NCI-H82 (cell line): ENCODE measurements around the gene BBS1.
A peak's percentile ranks its signal among the peaks of the same experiment; 100 is the strongest.
"Not testable (repeated sequence)": the region's sequence is repeated elsewhere in the genome, so short reads cannot be mapped to it uniquely, and the experiment has no call there.

Experiments used
- DNase-seq: peaks from one replicate; lab custom pipeline; 2025; lab: John Stamatoyannopoulos, UW

Gene BBS1

DNA sequence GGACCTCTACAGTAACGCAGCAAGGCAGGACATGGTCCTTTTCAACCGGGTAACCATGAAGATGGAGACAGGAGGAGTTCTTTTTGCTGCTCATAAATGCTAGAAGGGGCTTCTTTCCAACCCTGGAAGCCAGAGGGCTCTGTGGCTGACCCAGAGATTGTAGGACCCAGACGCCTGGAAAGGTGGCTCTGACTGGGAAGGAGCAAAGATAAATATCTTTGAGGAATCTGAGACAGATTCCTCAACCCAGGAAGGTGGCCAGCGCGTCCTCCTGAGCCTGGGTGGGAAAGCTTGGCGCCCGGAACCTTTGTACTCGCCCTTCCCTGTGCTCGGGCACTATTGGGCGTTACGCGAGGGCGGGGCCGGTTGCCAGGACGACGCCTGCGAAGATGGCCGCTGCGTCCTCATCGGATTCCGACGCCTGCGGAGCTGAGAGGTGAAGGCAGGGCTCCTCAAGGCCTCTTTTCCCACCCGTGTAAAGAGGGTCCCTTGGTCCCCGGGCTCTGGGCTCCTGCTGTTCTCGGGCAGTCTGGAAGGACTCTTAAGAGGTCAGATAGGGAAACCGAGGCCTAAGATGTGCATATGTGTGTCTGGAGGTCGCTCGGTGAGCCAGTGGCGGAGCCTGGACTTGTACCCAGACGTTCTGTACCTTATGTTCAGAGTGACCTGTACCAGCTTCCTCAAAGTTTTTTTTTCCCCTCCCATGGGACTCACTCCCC lies at the start of gene BBS1:
Gene BBS1, plus strand, starts transcription at position 365 of the 719 bp plus-strand sequence. Its CDS starts 25 bp downstream, at position 390.
- DNase-seq, result peak; percentile 84

DNA sequence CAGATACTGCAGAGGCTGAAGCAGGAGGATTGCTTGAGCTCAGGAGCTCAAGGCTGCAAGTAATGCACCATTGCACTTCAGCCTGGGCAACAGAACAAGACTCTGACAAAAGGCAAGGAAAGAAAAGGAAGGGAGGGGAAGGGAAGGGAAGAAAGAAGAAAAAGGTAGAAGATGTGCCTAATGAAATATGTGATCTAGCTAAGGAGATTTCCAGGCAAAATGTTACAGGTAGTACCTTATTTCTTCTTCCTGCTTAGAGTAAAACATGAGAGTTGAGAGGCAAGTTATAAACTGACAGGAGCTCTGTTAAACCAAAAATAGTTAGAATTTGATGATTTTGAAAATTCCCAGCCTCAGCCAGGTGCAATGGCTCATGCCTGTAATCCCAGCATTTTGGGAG lies 48.4 kb upstream of the BBS1 start:
- DNase-seq, result no peak

DNA sequence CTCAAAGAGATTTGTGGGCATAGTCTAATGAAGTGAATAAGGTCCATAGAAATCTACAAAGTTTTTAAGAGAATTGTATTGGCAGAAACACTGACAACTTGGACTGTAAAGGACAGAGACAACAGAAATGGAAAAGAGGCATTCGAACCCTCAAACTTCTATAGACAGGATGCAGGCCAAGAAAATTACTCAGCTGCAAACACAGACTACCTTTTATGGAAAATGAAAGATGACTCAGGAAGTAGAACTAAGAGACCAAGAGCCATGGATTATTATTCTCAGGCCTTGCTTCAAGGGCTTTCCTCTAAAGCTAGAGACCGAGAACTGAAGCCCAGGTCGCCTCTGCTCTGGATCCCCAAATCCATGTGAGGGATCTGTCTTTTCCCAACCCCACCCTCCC lies 47.5 kb upstream of the BBS1 start:
- DNase-seq, result no peak

DNA sequence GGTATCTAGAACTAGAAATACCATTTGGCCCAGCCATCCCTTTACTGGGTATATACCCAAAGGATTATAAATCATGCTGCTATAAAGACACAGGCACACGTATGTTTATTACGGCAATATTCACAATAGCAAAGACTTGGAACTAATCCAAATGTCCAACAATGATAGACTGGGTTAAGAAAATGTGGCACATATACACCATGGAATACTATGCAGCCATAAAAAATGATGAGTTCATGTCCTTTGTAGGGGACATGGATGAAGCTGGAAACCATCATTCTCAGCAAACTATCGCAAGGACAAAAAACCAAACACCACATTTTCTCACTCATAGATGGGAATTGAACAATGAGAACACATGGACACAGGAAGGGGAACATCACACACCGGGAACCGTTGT lies 46.3 kb upstream of the BBS1 start:
- not testable (repeated sequence) for DNase-seq

DNA sequence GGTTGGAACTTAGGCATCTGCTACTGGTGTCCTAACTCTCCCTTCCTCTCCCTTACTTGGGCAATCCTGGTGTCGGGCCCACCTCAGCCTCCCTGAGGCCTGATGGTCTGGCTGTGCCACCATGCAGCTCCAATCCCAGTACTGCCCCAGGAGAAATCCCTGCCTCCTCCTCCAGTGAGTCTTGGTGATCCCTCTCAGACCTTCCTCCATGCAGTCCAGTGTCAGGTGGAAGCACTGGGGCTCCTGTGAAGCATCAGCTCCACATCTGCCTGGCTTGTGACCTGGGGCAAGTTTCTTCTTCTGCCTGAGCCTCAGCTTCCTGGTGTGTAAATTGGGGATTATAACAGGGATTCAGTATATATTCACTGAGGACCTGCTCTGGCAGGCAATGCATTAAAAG lies 45.5 kb upstream of the BBS1 start:
- DNase-seq, result no peak

DNA sequence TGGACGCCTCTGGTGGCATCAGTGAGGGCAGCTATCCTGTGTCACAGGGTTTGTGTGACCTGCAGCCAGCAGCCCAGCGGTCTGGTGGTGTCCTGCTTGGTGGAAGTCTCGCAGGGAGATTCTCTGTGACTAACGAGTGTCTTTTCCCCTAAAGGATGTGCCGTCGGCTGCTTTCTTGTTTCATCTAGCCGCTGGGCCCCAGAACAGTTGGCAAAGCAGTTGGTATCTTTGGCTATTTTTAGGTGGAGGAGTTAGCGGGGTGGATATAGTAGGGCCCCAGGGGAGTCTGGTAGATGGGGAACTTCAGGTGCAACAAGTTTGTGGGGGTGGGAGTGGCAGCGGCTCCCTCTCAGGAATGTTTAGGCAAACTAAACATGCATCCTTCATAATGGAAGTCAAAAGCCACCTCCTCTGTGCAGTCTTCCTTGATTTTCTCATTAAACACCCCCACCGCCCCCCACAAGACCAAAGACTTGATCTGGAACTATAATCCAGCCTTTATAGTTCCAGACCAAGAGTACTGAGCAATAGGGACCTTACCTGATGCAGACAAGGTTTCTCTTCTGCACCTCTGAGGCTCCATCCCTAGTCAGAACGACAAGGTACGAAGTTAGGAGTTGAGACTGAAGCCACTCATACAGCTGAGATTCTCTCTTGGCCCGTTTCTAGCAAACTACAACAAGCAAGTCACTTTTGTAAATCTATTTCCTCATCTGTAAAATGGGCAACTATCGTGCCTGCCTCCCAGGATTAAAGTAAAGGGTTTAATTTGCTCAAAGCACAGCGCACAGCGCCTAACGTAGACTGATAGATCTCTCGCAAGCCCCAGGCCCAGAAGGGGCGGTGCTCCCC lies 44.8 kb upstream of the BBS1 start:
- peak; percentile 52 for DNase-seq

DNA sequence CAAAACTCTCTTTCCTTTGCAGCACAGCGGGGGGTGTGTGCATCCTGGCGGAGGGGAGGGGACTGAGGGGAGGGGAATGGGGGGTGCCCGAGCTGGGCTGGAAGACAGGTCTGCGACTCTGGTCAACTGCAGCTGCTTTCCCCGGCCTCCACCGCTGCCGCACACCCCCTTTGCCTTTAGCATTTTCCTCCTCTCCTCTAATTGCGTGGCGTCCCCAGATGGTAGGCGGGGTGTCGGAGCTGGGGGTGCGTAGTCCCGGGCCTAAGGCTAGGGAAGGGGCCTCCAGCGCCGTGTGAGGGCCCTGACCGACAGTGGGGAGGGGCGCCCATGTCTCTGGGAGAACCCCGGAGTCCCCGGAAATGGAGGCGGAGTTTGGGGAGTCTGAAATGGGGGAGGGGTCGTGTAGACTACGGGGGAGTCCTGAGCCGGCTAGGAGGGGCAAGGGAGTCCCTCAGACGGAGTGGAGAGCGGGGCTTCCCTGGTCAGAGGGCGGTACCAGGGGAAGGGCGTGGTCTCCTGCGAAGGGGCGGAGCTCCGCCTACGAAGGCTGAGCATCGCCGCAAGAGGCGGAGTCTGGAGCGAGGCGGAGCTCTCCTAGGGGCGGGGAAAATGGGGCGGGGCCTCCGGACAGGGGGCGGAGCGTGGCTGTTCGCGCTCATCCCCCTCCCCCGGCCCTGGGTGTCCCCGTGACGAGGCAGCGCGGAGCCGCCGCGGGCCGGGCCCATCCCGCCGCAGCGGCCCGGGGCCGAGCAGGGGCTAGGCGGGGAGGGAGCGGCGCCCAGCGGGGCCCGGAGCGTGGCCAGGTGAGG lies 44.0 kb upstream of the BBS1 start, which contains the start of gene PELI3:
Gene PELI3, plus strand, starts transcription at position 681 of the 809 bp plus-strand sequence. CDS start 1,224 bp downstream, outside the sequence.
- peak; percentile 93 for DNase-seq

DNA sequence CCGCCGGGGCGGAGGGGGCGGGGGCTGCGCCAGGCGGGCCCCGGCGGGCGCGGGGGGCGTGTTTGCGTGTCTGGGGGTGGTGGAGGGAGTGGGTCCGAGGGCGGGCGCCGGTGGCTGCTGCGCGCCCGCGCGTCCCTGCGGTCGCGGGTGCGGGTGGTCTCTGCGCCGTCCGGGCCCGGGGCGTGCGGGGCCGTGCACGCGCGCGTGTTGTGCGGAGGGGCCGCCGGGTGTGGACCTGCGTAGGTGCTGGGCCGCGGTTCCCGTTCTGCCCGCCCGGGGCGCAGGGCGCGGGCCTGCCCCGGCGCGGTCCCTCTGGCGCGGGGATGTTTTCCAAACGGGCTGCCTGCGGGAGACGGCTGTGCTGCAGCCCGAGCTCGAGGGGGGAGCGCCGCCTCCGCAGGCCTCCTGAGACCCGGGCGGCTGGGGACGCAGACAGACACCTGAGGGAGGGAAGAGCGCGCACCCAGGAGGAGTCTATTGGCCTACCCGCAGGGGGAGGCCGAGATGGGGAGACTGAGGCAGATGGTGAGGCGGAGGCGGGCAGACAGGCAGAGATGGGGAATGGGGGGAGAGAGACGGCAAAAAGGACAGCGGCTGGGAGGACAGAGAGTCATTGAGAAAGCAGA lies 43.3 kb upstream of the BBS1 start:
- peak; percentile 55 for DNase-seq

DNA sequence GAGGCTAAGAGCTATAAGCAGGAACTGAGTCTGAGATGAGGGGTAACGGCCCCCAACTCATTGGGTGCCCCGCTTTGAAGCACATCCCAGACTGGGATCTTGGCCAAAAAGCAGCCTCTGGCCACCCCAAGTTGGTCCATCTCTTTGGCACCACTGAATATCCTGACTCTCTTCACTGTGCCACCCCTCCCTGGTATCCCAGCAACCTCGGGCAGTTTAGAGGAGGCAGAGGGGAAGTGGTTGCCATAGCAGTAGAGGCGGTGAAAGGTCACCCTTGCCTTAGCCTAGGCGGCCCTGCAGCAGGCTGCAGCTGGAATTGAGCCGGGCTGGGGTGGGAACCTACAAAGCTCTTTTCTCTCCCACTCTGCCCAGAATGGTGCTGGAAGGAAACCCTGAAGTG lies 42.7 kb upstream of the BBS1 start:
- DNase-seq, result peak; percentile 20

DNA sequence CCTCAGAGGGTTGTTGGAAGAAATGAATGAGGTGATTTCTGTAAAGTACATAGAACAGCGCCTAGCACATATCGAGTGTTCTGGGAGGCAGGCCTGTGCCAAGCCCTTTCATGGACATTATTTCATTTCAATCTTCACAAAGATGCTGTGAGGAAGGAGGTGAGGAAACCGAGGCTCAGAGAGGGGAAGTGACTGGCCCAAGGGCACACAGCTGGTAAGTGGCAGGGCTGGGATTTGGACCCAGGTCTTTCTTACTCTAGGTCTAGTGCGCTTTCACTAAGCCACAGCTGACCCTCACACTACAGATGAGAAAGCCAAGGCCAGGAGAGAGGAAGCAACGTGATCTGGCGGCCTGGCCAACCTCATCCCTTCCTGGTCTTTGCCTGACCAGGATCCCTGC lies 41.7 kb upstream of the BBS1 start:
- DNase-seq, result no peak

DNA sequence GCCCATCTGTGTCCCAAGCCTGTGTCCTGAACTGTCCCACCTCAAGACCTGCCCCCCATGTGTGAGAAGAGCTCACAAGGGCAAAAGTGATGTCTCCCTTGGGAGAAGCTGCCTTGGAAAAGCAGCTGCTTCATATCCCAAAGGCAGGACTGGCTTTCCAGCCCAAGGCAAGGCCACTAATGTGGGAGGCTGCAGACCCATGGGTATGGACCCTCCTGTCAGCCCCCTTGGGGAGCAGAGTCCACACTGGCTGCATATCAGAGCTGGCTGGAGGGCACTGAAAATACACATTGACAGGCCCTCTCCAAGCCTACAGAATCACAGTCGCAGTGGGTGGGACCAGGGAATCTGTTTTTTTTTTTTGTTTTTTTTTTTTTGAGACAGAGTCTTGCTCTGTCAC lies 41.0 kb upstream of the BBS1 start:
- DNase-seq, result no peak

DNA sequence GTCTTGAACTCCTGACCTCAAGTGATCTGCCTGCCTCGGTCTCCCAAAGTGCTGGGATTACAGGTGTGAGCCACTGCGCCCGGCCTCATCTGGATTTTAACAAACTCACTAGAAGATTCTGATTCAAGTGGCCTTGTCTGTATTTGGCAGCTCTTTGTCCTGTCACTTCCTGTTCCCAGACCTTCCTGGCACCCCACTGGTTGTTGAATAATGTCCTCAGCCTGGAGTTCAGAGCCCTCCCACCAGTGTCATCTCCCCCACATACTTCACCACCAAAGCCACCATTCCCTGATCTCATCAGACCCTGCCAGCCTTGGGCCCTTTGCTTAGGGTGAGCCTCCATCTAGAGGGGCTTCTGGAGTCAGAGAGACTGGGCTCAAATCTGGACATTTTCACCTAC lies 40.4 kb upstream of the BBS1 start:
- DNase-seq, result no peak

DNA sequence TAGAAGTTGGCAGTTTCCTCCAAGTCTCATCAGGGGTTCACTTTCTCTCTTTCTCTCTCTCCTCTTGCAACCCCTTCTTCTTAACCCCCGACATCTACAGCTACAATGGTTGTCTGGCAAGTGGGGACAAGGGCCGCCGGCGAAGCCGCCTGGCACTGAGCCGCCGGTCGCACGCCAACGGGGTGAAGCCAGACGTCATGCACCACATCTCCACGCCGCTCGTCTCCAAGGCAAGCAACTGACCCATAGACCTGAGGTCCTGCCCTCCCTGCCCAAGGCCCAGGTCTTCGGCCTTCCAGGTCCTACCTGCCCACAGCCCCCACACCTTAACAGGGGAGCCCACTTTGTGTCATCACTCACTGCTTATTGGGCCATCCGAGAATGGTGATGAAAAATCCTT lies 39.3 kb upstream of the BBS1 start:
- no peak for DNase-seq

DNA sequence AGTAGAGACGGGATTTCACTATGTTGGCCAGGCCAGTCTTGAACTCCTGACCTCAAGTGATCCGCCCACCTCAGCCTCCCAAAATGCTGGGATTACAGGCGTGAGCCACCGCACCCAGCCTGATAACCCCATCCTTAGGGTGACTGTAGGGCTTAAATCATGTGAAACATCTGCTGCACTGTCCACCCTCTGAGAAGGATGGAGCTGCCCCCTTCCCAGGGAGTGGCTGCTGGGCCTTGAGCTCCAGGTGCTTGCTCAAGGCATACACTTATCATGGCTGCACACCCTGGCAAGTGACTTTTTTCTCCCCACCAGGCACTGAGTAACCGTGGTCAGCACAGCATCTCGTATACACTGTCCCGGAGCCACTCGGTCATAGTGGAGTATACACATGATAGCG lies 38.4 kb upstream of the BBS1 start:
- no peak for DNase-seq

DNA sequence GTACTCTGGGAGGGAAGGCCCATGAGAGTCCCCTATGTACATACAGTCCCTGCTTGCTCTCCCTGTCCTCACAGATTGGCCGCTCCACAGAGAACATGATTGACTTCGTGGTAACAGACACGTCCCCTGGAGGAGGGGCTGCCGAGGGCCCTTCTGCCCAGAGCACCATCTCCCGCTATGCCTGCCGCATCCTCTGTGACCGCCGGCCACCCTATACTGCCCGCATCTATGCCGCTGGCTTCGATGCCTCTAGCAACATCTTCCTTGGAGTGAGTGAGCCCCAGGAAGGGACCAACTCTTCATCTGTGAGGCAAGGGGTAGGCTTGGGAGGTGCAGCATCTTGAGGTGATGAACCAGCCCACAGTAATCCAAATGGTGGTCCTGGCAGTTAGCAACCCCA lies 37.3 kb upstream of the BBS1 start:
- DNase-seq, result no peak

DNA sequence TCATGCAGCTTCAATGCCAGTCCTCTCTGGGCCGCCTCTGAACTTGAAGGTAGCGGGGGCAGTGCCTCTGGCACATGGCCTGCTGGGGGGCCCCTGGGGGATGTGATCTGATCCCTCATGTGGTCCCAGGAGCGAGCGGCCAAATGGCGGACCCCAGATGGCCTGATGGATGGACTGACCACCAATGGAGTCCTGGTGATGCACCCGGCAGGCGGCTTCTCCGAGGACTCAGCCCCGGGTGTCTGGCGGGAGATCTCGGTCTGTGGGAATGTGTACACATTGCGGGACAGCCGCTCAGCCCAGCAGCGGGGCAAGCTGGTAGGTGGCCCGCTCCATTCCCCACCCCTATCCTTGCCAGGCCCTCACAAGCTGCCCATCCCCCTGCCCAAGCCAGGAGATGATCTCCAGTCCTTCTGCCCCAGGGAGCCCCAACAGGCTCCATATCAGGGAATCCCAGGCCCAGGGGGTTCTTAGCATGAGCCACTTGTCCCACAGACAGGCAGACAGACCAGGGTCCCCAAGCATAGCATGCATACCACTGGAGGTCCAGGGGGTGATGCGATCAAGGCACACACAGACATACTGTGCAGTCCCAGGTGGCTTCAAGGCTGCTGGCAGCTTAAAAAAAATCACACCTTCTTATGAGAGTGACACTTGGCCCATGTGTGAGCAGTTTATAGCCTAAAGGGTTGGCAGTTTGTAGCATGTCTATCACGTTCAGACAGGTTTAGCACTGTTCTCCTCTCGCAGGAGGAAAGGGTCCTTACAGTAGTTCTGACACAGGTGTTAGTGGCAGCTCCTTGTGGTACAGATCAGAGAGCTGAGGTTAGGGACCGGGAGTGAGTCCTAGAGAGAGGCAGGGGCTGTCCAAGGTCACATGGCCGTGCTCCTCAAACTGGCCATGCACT lies 36.6 kb upstream of the BBS1 start:
- DNase-seq, result no peak

DNA sequence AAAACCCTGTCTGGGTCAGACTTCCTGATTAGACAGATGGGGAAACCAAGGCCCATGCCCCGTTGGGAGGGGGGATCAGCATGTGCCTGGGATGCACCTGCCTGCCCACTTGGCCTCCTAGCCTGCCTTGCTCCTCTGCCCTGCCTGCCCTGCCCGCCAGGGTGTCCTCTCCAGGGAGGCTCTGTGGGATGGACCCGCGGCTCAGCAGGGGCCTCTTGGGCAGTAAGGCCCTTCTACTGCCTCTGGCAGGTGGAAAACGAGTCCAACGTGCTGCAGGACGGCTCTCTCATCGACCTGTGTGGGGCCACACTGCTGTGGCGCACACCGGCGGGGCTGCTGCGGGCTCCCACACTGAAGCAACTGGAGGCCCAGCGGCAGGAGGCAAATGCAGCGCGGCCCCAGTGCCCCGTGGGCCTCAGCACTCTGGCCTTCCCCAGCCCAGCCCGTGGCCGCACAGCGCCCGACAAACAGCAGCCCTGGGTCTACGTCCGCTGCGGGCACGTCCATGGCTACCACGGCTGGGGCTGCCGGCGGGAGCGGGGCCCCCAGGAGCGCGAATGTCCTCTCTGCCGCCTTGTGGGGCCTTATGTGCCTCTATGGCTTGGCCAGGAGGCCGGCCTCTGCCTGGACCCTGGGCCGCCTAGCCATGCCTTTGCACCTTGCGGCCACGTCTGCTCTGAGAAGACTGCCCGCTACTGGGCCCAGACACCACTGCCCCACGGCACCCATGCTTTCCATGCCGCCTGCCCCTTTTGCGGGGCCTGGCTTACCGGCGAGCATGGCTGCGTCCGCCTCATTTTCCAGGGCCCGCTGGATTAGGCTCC lies 34.9 kb upstream of the BBS1 start:
- DNase-seq, result no peak

DNA sequence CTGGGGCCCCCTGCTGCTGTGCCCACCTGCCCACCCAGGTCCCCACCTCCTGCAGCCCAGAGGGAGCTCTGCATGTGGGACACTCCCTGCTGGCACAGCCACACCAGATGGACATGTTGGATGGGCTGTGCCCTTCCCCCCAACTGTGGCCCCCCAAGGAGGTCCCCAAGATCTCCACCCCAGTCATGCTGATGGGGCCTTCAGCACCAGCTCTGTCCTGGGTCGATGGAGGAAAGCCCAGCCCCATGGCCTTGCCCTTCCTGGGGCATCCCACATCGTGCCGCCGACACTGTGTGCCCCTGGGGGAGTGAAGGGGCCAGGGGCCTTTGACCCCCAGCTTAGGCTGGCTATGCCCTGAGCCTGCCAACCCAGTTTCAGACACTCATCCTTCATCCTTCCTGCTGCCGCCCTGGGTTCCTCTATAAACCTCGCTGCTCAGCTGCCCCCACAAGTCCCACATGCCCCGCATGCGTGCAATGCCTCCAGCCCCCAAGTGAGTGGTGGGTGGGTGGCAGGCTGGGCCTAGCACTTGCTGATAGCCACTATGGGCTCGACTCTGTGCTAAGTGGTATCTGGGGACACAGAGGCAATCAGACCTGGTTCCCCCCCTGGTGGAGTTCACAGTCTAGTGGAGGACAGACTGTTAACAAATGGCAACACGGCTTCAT lies 34.1 kb upstream of the BBS1 start:
- DNase-seq, result no peak

DNA sequence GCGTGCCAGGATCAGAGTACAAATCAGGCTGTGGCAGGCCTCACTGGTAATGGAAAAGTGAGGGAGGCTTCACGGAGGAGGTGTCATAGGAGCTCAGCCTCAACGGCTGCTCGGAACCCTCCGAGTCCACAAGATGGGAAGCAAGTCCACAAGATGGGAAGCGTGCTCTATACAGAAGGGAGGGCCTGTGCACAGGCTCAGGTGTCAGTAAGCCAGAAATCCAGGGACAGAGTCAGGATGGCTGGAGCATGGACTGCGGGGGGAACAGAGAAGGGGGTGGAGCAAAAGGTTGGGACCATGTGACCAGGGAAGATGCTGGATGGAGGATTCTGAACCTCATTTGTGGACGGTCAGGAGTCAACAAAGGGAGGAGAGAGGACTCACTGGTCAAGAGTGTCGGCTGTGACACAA lies 33.6 kb upstream of the BBS1 start:
- DNase-seq, result peak; percentile 38
